BJ (cell line): Measurements from ENCODE around the gene FTO. TPM values are rescaled to one million over a fixed set of nuclear protein-coding genes. Genes with fewer than 3 reads are reported as not detected.
A peak's percentile ranks its signal among the peaks of the same experiment; 100 is the strongest.

Experiments
- CTCF ChIA-PET: fragments of 350-600 bp; formaldehyde crosslinking; extraction: SDS; loops from one replicate; lab custom pipeline; 2021; ENCODE audit warnings: antibody characterized with exemption, inconsistent platforms; lab: Yijun Ruan, JAX
- POLR2A ChIA-PET: fragments of 300-600 bp; sonication (Branson Sonifier 250); formaldehyde crosslinking; extraction: SDS; loops from one replicate; lab custom pipeline; 2021; ENCODE audit warnings: antibody characterized with exemption; lab: Charles Lee
- DNase-seq: peaks from one replicate; pipeline ENCODE4 v3.0.0-alpha.2; 2011; ENCODE audit warnings: low read depth
- H3K27me3 ChIP-seq: 2 replicates; pipeline ENCODE4 v1.6.0; 2011; ENCODE audit warnings: low read length; ENCODE audit not compliant: control insufficient read depth, insufficient read depth
- H3K36me3 ChIP-seq: 2 replicates; pipeline ENCODE4 v1.5.1; 2011; ENCODE audit warnings: low read length; ENCODE audit not compliant: control insufficient read depth, insufficient read depth
- H3K4me3 ChIP-seq: 2 replicates; pipeline ENCODE4 v1.5.1; 2011; ENCODE audit warnings: low read depth, mild to moderate bottlenecking, control low read depth, low read length
- polyA plus RNA-seq: library from polyadenylated mRNA; depleted of rRNA; stranded (reverse); fragments of >200 nt; gene quantifications from 2 replicates; pipeline ENCODE4 v1.2.3, GENCODE V29; 2011
- TF ChIP-seq, protein P1 (sequence below): IDR thresholded peaks from 2 replicates; pipeline ENCODE4 v1.5.1; 2011; ENCODE audit warnings: low read depth, mild to moderate bottlenecking, control low read depth, inconsistent platforms, low read length, moderate library complexity; ENCODE audit not compliant: insufficient read depth

FTO gene
- polyA plus RNA-seq, 1 experiment, result 86.3 TPM

- Histone ChIP-seq H3K36me3 (no peaks in the 10 kb centered on the region), H3K4me3 (no peak overlapping the region), H3K27me3 (no peaks in the 10 kb centered on the region)
- DNase-seq, result peak; percentile 60
- CTCF ChIA-PET, result interaction anchor here (0.7 to 3.9 kb wide), 4 partner anchors 8 to 100 kb away, joined by 3 to 22 read pairs (median 4); no protein-coding TSS in a partner anchor
- TF ChIP-seq, protein P1, sequence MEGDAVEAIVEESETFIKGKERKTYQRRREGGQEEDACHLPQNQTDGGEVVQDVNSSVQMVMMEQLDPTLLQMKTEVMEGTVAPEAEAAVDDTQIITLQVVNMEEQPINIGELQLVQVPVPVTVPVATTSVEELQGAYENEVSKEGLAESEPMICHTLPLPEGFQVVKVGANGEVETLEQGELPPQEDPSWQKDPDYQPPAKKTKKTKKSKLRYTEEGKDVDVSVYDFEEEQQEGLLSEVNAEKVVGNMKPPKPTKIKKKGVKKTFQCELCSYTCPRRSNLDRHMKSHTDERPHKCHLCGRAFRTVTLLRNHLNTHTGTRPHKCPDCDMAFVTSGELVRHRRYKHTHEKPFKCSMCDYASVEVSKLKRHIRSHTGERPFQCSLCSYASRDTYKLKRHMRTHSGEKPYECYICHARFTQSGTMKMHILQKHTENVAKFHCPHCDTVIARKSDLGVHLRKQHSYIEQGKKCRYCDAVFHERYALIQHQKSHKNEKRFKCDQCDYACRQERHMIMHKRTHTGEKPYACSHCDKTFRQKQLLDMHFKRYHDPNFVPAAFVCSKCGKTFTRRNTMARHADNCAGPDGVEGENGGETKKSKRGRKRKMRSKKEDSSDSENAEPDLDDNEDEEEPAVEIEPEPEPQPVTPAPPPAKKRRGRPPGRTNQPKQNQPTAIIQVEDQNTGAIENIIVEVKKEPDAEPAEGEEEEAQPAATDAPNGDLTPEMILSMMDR, result no peak
- POLR2A ChIA-PET, result no interaction called here
These were observed 41.1 kb downstream of the FTO start for GRCh38 chr16:53745086-53745485.

- TF ChIP-seq, protein P1, result peak; percentile 30
- DNase-seq, result no peak
- ChIA-PET CTCF (interaction anchor here (0.7 to 1.0 kb wide), 3 partner anchors 11 to 101 kb away, joined by 3 read pairs; no protein-coding TSS in a partner anchor), POLR2A (no interaction called here)
- no peaks in the 10 kb centered on the region for H3K27me3 ChIP-seq
- H3K36me3 ChIP-seq, result no peaks in the 10 kb centered on the region
- H3K4me3 ChIP-seq, result no peak overlapping the region
These were observed 41.9 kb downstream of the FTO start for GRCh38 chr16:53745753-53746266.

GRCh38 chr16:53752560-53752959 is 48.6 kb downstream of the FTO start:
- no peak for DNase-seq
- Histone ChIP-seq H3K4me3 (no peak overlapping the region), H3K27me3 (no peaks in the 10 kb centered on the region), H3K36me3 (no peaks in the 10 kb centered on the region)
- ChIA-PET CTCF (interaction anchor here (0.6 to 3.7 kb wide), 3 partner anchors 9 to 106 kb away, joined by 3 to 22 read pairs (median 4); no protein-coding TSS in a partner anchor), POLR2A (no interaction called here)
- TF ChIP-seq, protein P1, result no peak

DNA sequence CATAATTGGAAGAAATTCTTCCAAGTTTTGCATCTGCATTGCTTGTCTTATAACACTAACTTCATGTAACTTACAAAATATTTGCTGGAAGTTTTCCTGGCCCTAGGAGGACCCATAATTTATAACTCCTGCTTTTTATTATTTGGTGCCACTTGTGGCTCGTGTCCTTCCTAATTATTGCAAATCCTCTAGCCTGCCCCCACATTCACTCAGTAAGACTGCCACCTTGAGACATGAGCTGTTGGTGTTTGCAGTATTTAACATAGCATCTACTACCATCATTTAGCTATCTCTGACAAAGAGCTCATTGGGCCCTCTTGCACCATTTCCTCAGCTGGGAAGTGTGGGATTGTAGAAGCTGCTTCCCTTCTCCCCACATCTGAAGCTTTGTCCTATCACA is 49.5 kb downstream of the FTO start:
- CTCF ChIA-PET, result interaction anchor here (0.6 to 3.7 kb wide), 3 partner anchors 10 to 203 kb away, joined by 4 to 22 read pairs (median 6); no protein-coding TSS in a partner anchor
- POLR2A ChIA-PET, result no interaction called here
- no peak for DNase-seq

More for the DNA sequence above, 49.5 kb downstream of the FTO start:
- no peaks in the 10 kb centered on the region for H3K27me3 ChIP-seq
- no peak overlapping the region for H3K4me3 ChIP-seq
- TF ChIP-seq, protein P1, result no peak
- no peaks in the 10 kb centered on the region for H3K36me3 ChIP-seq
